Stomach (tissue), 9 donors: ENCODE results near the gene ACIN1. TPM values are rescaled to one million over a fixed set of nuclear protein-coding genes. Genes with fewer than 3 reads are reported as not detected.
A peak's percentile ranks its signal among the peaks of the same experiment; 100 is the strongest.

ENCODE experiments used
- DNase-seq, 2 donors: peaks; one replicate each; pipeline versions ENCODE4 v3.0.0 to v3.0.0-alpha.2; 2013 to 2019
- H3K27ac ChIP-seq, 5 donors: fragments of 200-600 bp in 4 of 5; sonication (generic) in 4 of 5; one replicate each; pipeline ENCODE4 v1.5.1; 2013 to 2019; ENCODE audit warnings: mild to moderate bottlenecking in 1 of 5, moderate library complexity in 1 of 5
- H3K27me3 ChIP-seq, 3 donors: fragments of 200-600 bp; sonication (generic); one replicate each; pipeline ENCODE4 v1.5.1; 2017 to 2019; ENCODE audit warnings: mixed run types in 1 of 3
- H3K36me3 ChIP-seq, 4 donors: fragments of 200-600 bp; sonication (generic); 1 replicate in 3 of 4; 2 replicates in 1 of 4; pipeline ENCODE4 v1.5.1; 2016 to 2019
- H3K4me1 ChIP-seq, 4 donors: fragments of 200-600 bp; sonication (generic); one replicate each; pipeline ENCODE4 v1.5.1; 2016 to 2019
- H3K4me3 ChIP-seq, 4 donors: fragments of 200-600 bp; sonication (generic) in 3 of 4; one replicate each; pipeline ENCODE4 v1.5.1; 2016 to 2019; ENCODE audit warnings: mild to moderate bottlenecking in 1 of 4
- H3K9me3 ChIP-seq, 4 donors: fragments of 200-600 bp; sonication (generic); one replicate each; pipeline ENCODE4 v1.5.1; 2016 to 2019
- EP300 ChIP-seq: sonication (generic); formaldehyde crosslinking; IDR thresholded peaks from one replicate; pipeline ENCODE4 v1.6.1; 2017; ENCODE audit warnings: antibody characterized with exemption
- POLR2A ChIP-seq, 4 donors: fragments of 450-650 bp; IDR thresholded peaks; one replicate each; pipeline ENCODE4 v1.6.1; 2016; ENCODE audit warnings: antibody characterized with exemption in 4 of 4, control low read depth in 2 of 4, mild to moderate bottlenecking in 1 of 4, moderate library complexity in 1 of 4
- POLR2AphosphoS5 ChIP-seq, 3 donors: sonication (generic); formaldehyde crosslinking; IDR thresholded peaks; one replicate each; pipeline ENCODE4 v1.6.1; 2016; ENCODE audit warnings: antibody characterized with exemption in 3 of 3
- WGBS, 5 donors: extraction: QIAGEN DNeasy Blood & Tissue Kit in 3 of 5; methylation state at CpG; one replicate each; pipeline versions ENCODE4 v1.1.5 to v1.1.7; 2013 to 2018; 5-methylcytosine and 5-hydroxymethylcytosine counted together
- intact Hi-C: fragments of 100-400 bp; cut with DNase I; formaldehyde crosslinking; loops from one replicate; pipeline ENCODE4 v1.15.1; 2023; ENCODE audit warnings: low total_unique reads
- polyA plus RNA-seq, 3 donors: library from polyadenylated mRNA; stranded (reverse); fragments of 200-250 nt; gene quantifications; one replicate each; pipeline ENCODE4 v1.2.3, GENCODE V29; 2013
- total RNA-seq, 5 donors: library from RNA; depleted of rRNA; stranded (reverse); fragments of >200 nt; gene quantifications; one replicate each; pipeline versions ENCODE4 v1.1.0 to v1.2.3, GENCODE V29; 2014 to 2016
- TF ChIP-seq, protein P1 (sequence below), 7 experiments: fragments of 450-650 bp in 4 of 7; fragments of 200-600 bp in 3 of 7; sonication (generic) in 3 of 7; IDR thresholded peaks; one replicate each; pipeline ENCODE4 v1.5.1; 2016 to 2019; ENCODE audit warnings: antibody characterized with exemption in 7 of 7, control low read depth in 2 of 7, mild to moderate bottlenecking in 1 of 7
- donor health status: healthy with polysubstance abuse.
- donor health status: Bipolar disorder and iron deficiency.
- donor health status: healthy.

The ACIN1 gene
- total and polyA plus RNA-seq, 8 donors = 37.1 to 232 (median 117) TPM

GRCh38 chr14:23095196-23096108 is 516 bp upstream of the ACIN1 start, which contains the start of gene C14orf119:
Gene C14orf119 (plus strand): TSS chr14:23095505. CDS start chr14:23097659, 2,154 bp downstream.
- H3K4me3 ChIP-seq = peak within 1 kb of the TSS; percentile 66 to 96 (median 76)
- peak; percentile 100 for DNase-seq
- peaks cover 12 to 51% (median 49%) of the 10 kb centered on the region in 4 donors for H3K36me3 ChIP-seq
- peaks cover 28 to 76% (median 60%) of the 10 kb centered on the region in 4 donors for H3K4me1 ChIP-seq
- peak within 1 kb of the TSS; percentile 95 to 100 (median 99) for H3K27ac ChIP-seq
- WGBS, 5 donors = 0 to 1% (median 0%) methylated on average over 45 to 46 of the region's 46 CpGs
- H3K27me3 ChIP-seq = no peaks in the 10 kb centered on the region
- TF ChIP-seq POLR2AphosphoS5 (IDR thresholded peaks at IDR 0.05) (peak; percentile 86 to 90 (median 88)), POLR2A (IDR thresholded peaks at IDR 0.05) (peak in 2 of 4 donors; percentile 72 to 88), EP300 (no peak)
- intact Hi-C loops = no loop called here
- no peaks in the 10 kb centered on the region for H3K9me3 ChIP-seq

- H3K4me3 ChIP-seq = peak overlapping the region; percentile 66 to 96 (median 76)
- H3K9me3 ChIP-seq = no peaks in the 10 kb centered on the region
- intact Hi-C loops = no loop called here
- H3K27ac ChIP-seq = peak overlapping the region; percentile 95 to 100 (median 99)
- peaks cover 21 to 66% (median 52%) of the 10 kb centered on the region in 4 donors for H3K4me1 ChIP-seq
- TF ChIP-seq POLR2AphosphoS5 (IDR thresholded peaks at IDR 0.05) = no peak
- no peak for TF ChIP-seq POLR2A (IDR thresholded peaks at IDR 0.05)
- TF ChIP-seq, protein P1, sequence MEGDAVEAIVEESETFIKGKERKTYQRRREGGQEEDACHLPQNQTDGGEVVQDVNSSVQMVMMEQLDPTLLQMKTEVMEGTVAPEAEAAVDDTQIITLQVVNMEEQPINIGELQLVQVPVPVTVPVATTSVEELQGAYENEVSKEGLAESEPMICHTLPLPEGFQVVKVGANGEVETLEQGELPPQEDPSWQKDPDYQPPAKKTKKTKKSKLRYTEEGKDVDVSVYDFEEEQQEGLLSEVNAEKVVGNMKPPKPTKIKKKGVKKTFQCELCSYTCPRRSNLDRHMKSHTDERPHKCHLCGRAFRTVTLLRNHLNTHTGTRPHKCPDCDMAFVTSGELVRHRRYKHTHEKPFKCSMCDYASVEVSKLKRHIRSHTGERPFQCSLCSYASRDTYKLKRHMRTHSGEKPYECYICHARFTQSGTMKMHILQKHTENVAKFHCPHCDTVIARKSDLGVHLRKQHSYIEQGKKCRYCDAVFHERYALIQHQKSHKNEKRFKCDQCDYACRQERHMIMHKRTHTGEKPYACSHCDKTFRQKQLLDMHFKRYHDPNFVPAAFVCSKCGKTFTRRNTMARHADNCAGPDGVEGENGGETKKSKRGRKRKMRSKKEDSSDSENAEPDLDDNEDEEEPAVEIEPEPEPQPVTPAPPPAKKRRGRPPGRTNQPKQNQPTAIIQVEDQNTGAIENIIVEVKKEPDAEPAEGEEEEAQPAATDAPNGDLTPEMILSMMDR (IDR thresholded peaks at IDR 0.05) = no peak
- TF ChIP-seq EP300 = no peak
- DNase-seq = no peak
- no peaks in the 10 kb centered on the region for H3K27me3 ChIP-seq
- H3K36me3 ChIP-seq = peaks cover 25 to 59% (median 59%) of the 10 kb centered on the region in 4 donors
- WGBS, 5 donors = 0 to 1% (median 0%) methylated on average over 14 of the region's 14 CpGs
Measured at GRCh38 chr14:23093991-23094665, 808 bp downstream of the ACIN1 start.

DNA sequence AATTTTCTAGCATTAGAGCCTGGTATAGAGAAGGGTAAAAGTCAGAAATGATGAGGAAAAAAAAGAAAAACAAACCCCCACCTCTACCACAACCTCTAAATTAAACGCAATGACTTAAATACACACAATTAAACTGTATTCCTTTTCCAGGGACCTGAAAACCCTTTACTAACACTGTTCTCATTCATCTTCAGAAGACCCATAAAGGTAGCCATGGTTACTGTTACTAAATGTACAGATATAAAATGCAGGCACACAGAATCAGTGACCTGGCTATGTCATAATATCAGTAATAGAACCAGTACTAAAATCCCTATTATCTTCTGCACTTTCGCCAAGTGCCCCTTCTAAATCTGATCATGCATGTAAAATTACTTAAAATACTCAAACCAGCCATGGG is 1.4 kb downstream of the ACIN1 start:
- peaks cover 19 to 60% (median 47%) of the 10 kb centered on the region in 4 donors for H3K4me1 ChIP-seq
- H3K4me3 ChIP-seq = peak overlapping the region; percentile 66 to 96 (median 76)
- intact Hi-C loops = no loop called here
- H3K27me3 ChIP-seq = no peaks in the 10 kb centered on the region
- TF ChIP-seq, protein P1 (IDR thresholded peaks at IDR 0.05) = no peak
- TF ChIP-seq POLR2A (IDR thresholded peaks at IDR 0.05) (no peak), POLR2AphosphoS5 (IDR thresholded peaks at IDR 0.05) (no peak), EP300 (no peak)
- H3K27ac ChIP-seq = peak overlapping the region in 3 of 5 donors; percentile 95 to 100 (median 99)
- DNase-seq = no peak
- 56 to 71% (median 60%) methylated on average over 2 of the region's 2 CpGs for WGBS, 5 donors
- H3K9me3 ChIP-seq = no peaks in the 10 kb centered on the region
- H3K36me3 ChIP-seq = peaks cover 30 to 59% (median 59%) of the 10 kb centered on the region in 4 donors

DNA sequence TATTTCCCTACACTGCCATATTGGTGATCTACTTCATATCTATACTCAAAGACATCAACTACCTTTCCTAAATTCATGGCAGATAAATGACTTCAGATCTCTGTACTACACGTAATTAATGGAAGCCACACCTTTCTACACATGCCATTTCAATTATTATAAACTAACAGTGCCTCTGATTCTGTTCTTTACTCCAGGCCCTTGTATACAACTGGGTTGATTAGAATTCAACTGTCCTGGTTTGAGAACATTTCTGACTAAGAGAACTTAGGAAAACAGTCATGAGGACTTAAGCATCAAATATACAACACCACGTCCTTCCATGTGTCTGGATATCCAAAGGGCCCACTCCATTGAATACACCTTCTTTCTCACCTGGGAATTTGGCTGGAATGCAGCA is 1.8 kb downstream of the ACIN1 start:
- no peak for DNase-seq
- intact Hi-C loops = no loop called here
- Histone ChIP-seq H3K27me3 (no peaks in the 10 kb centered on the region), H3K36me3 (peaks cover 33 to 59% (median 59%) of the 10 kb centered on the region in 4 donors), H3K27ac (no peak overlapping the region), H3K9me3 (no peaks in the 10 kb centered on the region), H3K4me1 (peaks cover 19 to 56% (median 44%) of the 10 kb centered on the region in 4 donors), H3K4me3 (peak overlapping the region in 3 of 4 donors; percentile 66 to 84 (median 67))
- no peak for TF ChIP-seq POLR2A (IDR thresholded peaks at IDR 0.05)
- TF ChIP-seq POLR2AphosphoS5 (IDR thresholded peaks at IDR 0.05) = no peak
- TF ChIP-seq EP300 = no peak
- WGBS, 5 donors = 49 to 80% (median 63%) methylated on average over 2 of the region's 2 CpGs
